Endometrium (tissue), 2 donors: ENCODE results near the gene ADAMTS16.

Source experiments
- FAIRE-seq: peaks from 2 replicates; lab custom pipeline; 2012; peaks lifted over from hg19 to GRCh38; lab: Jason Lieb, UNC
- donor health status: control.
- donor health status: control.

The ADAMTS16 gene

DNA sequence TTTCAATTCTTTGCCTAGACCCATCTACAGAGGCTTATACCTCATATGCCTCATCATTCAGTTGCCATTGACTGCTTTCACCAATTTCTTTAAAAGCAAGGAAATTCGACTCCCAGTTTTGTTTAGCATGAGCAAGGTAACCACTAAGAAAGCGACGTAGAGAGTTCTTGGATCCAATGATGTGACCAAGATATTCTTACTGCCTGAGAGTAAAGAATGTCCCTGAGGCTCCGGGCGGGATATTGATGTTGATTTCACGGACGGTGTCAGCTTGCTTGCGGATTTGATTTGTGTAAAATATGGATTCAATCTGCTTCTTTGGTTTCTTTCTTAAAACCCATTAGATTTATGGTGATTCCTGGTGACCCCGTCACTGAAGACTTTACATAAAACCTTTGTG lies 147.3 kb downstream of the ADAMTS16 start:
- no peak for FAIRE-seq

DNA sequence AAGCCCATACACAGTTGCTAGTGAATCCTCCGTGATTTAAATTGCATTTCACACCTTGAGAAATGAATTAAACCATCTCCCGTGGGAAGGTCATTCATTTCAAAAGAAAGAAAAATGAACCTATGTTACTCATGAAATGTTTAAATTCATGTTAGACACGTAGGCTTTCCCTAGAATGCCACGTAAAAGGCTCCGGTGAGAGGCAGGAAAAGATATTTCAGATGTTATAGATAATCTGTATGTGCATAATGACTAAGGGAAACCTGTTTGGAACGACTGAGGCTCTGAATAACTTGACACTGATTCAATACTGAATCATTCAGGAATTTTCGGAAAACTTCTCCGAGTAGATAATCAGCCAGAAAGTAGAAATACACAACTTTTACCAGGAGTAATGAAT lies 148.1 kb downstream of the ADAMTS16 start:
- FAIRE-seq, result no peak

DNA sequence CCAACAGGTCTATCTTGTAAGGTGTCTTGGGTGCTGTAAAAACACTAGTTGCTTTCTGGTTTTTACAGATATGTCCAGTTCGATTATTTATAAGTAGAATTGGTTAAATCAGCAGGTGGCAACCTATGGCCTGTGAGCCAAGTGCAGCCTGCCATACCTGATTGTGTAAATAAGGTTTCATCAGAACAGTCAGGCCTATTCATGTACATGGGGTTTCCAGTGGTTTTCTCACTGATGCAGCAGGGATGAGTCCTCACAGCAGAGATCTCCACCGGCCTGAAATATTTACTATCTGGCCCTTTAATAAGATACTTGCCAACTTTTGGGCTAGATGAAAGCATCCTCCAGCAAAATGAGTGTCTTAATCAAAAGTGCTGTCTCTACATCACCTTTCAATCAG lies 149.4 kb downstream of the ADAMTS16 start:
- FAIRE-seq, result no peak

DNA sequence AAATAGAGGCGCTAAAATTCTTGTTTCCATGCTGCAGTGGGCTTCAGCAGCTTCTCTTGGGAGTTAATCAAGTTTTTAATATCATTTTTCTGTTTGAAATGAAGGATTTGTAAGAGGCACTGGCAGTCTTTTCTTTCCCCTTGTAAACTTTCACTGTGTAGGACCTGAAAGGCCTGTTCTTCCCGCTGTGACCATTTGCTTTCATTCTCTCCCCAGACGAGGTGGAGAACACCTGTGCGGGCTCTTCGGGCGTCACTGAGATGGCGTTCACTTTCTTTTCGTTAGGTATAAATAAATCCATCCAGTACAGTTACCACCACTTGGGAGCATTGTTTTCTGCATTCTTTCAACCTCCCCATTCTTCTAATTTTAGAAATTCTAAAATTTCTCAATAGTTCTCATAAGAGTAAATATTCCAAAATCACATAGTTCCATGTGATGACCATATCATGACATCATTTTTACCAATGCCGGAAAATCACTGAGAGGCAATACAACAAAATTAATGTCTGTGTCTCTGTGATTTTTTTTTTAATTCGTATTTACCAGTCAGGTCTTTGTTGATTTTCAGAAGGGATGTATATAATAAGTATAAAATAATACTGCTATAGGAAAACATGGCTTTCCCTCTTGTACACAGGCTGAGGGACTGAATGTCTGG lies 150.7 kb downstream of the ADAMTS16 start:
- no peak for FAIRE-seq

DNA sequence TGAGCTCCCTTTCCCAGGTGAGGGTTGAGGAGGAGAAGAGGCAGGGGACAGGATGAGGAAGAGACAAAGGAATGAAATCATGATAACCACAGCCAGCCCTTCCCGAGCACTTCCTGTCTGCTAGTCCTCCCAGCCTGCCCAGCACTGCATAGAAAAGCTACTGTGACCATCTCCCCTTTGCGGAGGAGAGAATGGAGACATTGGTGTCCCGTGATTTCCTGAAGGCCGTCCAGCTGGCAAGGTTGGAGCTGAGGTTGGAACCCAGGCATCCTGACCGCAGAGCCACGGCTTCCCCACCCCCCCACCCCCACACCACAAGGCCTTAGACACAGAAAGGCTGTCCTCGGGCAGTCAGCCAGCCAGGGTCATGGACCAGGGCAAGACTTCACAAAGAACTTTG lies 151.2 kb downstream of the ADAMTS16 start:
- no peak for FAIRE-seq

DNA sequence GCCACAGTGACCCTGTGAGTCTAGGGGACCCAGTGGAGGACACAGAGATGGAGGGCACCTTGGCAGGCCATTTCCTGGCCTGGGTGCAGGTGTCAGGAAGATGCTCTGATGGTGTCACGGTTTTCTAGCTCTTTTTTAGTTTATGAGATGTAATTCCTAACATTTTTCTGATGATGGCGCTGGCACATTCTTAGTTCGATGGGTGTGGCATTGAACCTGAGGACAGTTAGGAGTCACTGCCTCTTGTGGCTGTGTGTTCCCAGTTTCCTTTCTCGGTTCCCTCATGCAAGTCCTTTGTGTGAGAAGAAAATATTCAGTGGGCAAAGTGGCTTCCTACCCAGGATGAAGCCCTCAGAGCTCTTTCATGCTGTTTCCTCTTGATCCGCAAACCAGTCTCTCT lies 152.9 kb downstream of the ADAMTS16 start:
- no peak for FAIRE-seq

DNA sequence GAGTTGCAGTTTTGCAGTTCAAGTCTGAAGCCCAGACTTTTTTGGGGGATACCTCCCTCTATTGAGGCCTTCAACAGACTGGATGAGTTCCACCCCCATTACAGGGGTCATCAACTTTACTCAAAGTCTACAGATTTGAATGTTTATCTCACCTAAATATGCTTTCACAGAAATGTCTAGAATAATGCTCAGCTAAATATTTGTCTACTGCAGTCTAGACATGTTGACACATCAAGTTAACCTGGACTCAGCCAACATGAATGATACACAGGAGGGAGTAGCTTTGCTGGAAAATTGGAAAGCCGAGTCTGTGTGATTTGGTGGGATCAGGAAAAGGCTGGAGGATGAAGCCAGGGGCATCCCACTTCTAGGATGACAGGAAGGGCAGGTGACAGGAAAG lies 154.3 kb downstream of the ADAMTS16 start:
- FAIRE-seq, result no peak

DNA sequence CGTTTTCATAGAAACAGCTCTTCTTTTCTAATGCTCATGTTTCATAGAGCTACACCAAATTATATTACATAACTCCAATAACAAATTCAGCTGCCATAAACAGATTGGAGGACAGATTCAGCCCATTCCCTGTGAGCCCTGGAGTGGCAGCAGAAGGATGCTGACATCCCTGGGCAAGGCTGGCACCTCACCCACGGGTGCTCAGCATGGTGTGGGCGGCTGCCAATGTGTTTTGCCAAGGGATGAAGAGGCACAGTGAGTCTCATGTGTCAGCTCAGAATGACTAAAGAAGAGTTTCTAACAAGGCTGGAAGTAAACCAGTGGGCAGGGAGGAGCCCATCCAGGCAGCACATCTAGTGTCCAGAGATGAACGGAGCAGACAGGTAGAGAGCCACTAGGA lies 155.2 kb downstream of the ADAMTS16 start:
- FAIRE-seq, result no peak

DNA sequence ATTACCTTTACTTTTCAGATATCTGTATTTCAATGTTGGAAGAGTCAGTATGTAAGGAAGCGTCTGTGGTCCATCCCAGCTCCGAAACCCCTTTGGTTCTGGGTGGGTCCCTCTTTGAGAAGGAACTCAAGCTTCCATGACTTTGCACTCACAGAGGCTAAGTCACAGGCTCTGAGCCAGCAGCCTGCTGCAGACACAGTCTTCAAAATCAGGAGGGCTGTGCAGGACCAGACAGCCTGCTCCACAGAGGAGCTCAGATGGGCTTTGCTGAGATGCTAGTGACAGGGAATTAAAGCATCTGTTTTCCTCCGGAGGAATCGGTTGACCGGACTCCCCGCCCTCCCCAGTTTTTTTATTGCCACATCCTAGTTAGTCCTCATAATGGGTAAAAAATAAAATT lies 155.9 kb downstream of the ADAMTS16 start:
- no peak for FAIRE-seq

DNA sequence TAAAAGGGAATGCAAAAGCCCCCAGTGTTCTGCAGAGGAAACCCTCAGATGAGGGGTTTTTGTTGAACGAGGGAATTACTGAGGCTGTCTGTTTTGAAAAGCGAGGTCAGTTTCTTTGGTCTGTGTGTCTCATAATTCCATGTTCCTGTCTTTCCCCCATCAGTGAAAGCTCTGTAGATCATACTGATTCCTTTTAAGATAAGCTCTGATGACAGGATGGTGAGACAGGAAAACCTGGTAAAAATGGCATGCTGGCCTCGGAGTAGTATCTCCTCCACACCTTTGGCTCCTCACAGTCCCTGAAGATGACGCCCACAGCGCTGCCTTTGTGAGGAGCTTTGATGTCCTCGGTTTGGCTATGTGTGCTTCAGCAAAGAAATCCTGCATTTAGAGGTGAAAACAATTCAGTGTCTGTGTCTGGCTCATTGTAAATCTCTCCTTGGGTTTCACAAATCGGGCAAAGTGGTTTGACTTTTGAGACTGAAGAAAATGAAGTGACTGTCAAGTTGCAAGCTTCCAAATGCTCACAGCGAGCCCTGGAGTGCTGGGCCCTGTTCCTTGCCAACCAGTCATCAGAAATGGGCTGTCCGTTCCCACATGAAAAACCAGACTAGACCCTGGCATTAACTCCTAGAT lies 157.4 kb downstream of the ADAMTS16 start:
- FAIRE-seq, result no peak

DNA sequence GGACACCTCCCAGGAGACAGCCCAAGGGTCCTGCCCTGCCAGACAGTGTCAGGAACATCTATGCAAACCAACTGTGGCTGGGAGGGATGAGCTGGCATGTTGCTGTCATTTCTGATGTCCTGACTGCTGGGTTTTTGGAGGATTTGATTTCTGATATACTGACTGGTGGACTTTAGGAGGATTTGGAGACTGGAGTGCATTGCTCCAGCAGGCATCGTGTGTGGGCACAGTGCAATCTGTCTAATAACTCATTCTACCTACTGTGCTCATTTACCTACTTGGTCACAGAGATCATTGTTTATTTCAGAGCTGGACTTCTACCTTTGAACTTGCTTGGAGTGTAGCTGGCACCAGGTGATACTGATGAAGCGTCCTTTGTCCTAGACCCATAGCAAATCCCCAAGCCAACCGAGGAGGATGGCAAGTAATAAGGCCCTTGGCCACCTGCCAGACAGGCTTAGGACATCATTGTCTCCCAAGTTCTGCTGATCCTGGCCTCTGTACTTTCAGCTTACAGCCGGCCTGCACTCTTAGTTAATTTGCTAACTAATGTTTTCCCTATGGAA lies 158.0 kb downstream of the ADAMTS16 start:
- FAIRE-seq, result no peak

DNA sequence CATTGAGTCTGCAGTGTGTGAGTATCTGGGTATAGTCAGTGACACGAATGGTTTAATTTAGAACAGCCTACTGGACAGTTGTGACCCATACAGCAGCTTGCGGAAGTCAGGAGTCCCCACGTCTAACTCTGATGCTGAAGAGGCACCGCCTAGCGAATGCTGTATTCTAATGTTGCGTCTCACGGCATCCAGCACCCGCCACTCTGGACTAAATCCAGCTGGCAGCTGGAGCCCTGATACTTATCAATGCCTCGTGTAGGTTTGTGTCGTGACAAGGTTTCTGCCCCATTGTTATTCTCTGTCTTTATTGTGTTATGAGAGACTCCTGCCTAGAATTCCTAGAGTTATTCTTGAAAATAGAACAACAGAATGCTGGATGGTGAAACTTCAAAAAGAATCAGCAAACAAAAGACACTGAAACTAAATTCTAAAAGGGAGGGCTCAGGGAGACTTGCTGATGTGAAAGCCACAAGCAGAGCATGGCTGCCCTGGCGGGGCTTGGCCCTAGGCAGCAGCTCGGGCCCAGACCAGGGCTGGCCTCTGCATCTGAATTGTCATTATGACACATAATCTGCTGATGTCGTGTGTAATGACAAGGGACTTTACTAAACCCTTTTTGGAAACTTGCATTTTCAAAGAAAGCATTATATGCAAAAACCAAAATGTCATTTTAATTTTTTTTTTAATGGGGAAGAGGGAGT lies 158.9 kb downstream of the ADAMTS16 start:
- FAIRE-seq, result no peak

DNA sequence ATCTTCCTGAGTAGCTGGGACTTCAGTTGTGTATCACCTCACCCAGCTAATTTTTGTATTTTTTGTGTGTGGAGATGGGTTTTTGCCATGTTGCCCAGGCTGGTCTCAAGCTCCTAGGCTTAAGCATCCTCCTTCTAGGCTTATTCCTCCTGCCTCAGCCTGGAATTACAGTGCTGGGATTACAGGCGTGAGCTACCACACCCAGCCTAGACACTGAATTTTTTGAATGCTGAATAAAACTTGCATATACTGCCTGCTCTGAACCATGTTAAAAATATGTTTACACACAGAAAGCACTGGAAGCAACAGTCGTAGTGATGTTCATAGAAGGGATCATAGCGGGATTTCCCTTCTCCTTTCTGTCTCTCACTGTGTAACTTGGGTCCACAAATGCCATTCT lies 161.0 kb downstream of the ADAMTS16 start:
- no peak for FAIRE-seq

DNA sequence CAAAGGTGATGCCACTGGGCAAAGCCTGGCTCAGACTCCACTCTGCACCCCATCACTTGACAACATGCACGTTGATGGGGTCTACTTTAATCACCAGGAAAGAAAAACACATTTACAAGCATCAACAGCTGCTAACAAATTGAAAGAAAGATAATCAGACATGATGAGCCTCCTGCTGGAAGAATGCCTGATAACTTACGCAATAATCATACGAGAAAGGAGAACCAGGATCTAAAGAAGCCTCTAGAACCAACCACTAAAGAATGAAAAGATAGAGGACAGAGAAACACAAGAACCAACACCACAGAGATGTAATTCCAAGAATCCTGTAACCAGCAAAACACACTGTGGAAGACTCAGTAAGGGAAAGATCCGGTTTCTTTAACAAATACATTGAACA lies 162.1 kb downstream of the ADAMTS16 start:
- FAIRE-seq, result no peak

DNA sequence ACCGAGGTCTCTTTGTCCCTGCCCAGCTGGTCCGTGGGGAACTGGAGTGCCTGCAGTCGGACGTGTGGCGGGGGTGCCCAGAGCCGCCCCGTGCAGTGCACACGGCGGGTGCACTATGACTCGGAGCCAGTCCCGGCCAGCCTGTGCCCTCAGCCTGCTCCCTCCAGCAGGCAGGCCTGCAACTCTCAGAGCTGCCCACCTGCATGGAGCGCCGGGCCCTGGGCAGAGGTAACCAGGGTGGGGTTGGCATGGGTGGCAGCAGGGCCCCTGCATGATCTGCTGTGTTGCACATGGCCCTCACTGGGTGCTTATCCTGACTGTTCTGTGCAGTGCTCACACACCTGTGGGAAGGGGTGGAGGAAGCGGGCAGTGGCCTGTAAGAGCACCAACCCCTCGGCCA lies 163.1 kb downstream of the ADAMTS16 start:
- no peak for FAIRE-seq

DNA sequence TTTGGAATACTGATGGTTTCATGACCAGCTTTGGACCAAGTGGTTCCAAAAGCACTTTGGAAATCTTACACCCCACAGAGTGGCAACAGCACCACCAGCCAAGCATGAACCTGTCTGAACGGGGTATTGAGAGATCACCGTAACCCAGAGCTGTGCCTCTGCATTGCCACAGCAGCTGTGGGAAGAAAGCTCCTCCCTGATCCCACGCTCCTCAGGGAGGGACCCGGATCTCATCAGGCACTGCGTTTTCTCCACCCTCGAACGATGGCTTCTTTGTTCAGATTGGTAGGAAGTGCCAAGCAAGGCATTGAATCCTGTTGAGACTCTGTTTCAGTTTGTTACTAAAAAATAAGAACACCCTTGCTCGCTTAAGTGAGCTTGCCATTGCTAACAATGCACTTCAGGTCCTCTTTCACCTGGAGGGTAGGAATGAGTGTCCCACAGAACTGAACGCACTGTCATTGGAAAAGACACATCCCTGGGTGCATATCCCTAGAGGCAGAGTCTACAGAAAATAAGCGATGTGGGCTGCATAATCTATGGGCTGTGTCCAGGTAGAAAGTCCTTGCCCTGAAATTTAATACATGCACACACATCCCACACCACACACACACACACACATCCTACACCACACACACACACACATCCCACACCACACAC lies 164.4 kb downstream of the ADAMTS16 start:
- no peak for FAIRE-seq

DNA sequence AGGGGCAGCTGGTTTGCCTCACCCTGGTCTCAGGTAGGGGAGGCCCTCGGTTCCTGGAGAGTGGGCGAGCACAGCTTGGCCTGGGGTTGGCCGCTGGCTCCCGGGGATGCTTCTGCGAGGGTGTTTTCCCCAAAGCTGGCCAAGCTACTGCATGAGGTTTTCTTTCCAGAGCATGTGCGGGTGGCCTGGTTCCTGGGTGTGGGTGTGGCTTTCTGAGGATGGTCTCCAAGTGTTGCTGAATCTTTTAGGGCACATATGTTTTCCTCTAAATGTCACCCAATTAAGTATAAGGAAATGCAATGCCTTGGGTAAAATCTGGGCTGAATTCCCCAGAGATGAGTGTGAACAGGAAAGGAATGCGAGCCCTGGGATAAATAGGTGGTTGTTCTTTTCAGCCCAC lies 166.6 kb downstream of the ADAMTS16 start:
- FAIRE-seq, result no peak

DNA sequence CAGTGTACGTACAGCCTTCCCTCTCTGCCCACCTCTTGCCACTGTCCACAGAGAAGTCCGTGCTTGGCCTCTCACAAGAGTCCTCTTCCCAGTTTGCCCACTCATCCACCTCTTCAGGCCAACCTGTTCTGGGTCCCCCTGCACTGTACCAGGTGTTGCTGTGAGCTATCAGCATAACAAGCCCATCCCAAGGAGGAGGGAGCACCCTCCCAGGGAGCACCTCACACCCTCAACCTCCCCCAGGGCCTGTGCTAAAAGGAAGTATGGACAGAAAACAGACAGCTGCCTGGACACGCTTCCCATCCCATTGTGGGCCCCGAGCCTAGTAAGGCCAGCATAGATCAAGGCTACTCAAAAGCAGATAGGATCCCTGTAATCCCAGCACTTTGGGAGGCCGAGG lies 168.2 kb downstream of the ADAMTS16 start:
- FAIRE-seq, result no peak

DNA sequence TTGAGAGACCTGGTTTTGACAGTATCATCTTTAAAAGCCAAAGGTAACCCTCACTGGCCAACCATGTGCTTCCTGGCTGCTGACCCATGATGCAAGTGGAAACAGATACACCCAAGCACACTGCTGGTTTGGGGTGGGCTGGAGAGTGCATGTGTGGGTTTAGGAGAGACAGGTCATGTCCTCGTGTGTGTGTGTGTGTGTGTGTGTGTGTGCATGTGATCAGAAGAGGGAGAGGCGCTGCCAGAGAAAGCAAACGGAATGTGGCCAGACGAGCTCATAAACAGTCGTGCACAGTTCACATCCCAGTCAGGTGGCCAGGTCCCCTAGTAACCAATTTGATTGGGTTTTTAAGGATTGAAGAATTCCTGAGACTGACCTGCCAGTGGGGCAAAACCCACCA lies 169.5 kb downstream of the ADAMTS16 start:
- FAIRE-seq, result no peak

DNA sequence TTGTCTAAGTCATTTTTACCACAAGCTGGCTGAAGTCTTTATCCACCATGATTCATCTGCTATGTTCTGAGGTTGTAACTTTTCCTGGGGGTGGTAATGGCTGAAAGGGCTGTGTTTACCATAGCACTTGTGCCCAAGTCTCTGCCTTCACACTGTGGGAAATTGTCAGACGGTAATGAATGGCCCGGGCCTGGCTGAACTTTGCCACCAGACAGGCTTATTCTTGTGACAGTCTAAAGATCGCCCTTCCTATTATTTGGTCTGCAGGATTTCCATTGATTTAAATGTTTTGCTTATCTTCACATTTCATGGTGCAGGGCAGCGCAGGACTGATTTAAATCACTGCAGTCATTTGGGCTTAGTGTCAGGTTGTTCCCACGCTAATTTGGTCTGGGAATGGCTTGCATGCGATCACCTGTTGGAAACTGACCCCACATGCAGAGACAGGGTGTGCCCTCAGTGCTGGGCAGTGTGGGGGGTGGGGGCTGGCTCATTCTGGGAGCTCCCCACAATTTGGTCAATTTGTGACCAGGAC lies 173.0 kb downstream of the ADAMTS16 start:
- FAIRE-seq, result no peak

DNA sequence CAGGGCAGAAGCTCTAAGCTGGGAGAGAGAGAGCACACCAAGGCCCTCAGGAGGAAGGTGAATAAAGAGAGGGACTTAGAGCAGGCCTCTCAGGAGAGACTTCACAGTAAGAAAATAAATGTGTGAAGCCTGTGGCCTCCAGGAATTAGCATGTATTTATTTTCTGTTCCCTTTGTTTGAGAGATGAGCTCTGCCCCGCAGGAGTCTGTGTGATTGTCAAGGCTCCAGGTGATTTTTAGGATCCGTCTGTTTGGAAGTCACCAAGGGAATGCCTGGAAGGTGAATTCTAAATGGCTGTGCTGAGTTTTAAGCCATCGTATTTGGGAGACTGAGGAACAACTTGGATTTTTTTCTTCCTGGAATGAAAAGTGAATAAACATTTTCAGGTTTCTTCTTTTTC lies 174.0 kb downstream of the ADAMTS16 start:
- no peak for FAIRE-seq

DNA sequence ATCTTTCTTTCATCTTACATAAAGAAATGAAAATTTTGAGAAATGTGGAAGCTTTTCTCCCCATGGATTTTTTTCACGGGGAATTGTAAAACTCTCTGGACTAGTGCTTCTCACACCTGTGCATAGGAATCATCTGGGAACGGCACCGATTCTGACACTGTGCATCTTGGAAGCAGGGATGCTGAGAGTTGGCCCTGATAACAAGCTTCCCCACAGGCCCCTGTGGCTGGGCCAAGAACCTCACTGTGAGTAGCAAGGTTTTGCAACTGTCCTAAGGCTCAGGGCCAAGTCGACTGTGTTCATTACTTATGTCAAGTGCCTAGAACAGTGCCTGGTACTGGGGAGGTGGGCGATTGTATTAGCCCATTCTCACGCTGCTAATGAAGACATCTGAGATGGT lies 174.5 kb downstream of the ADAMTS16 start:
- no peak for FAIRE-seq
